Endothelial cell of umbilical vein (primary cell): ENCODE data around the gene EML6. TPM values are rescaled to one million over a fixed set of nuclear protein-coding genes. Genes with fewer than 3 reads are reported as not detected.

Experiments used
- BruUV-seq: library from RNA; stranded (reverse); fragments of 400-500 nt; replicated peaks from 2 replicates; lab custom pipeline; 2021; lab: Mats Ljungman, UMichigan
- CTCF ChIA-PET: fragments of 300-600, 350-600 bp; sonication (Branson Sonifier 250); formaldehyde crosslinking; loops from one replicate; lab custom pipeline; 2021; ENCODE audit warnings: antibody characterized with exemption, inconsistent platforms; lab: Charles Lee
- POLR2A ChIA-PET: fragments of 300-600, 350-600 bp; sonication (Branson Sonifier 250); formaldehyde crosslinking; loops from one replicate; lab custom pipeline; 2021; ENCODE audit warnings: antibody characterized with exemption, inconsistent platforms; lab: Charles Lee
- DNase-seq: peaks from one replicate; pipeline ENCODE4 v3.0.0-alpha.2; 2011; ENCODE audit warnings: low read depth, low spot score
- FAIRE-seq: peaks from 2 replicates; lab custom pipeline; 2011; peaks lifted over from hg19 to GRCh38; lab: Jason Lieb, UNC
- H2AFZ ChIP-seq: 2 replicates; pipeline ENCODE4 v1.6.0; 2012; ENCODE audit warnings: low read depth, low read length, control low read depth, inconsistent platforms
- H3K27ac ChIP-seq: 2 replicates; pipeline ENCODE4 v1.5.1; 2011; ENCODE audit warnings: low read depth, mild to moderate bottlenecking, control low read depth, low read length, moderate library complexity; ENCODE audit not compliant: insufficient read depth
- H3K27me3 ChIP-seq, 2 experiments: 2 replicates each; pipeline versions ENCODE4 v1.6.0 to v1.6.1; 2011; ENCODE audit warnings: low read length in 2 of 2, mixed read lengths in 1 of 2; ENCODE audit not compliant: control insufficient read depth in 2 of 2, insufficient read depth in 2 of 2
- H3K36me3 ChIP-seq, 2 experiments: 2 replicates in 1 of 2; 3 replicates in 1 of 2; pipeline ENCODE4 v1.5.1; 2011; ENCODE audit warnings: low read length in 2 of 2, mild to moderate bottlenecking in 1 of 2, moderate library complexity in 1 of 2; ENCODE audit not compliant: control insufficient read depth in 2 of 2, insufficient read depth in 2 of 2; ENCODE audit errors: extremely low read depth in 1 of 2
- H3K4me1 ChIP-seq: 3 replicates; pipeline ENCODE4 v1.5.1; 2011; ENCODE audit warnings: mild to moderate bottlenecking, low read length; ENCODE audit not compliant: control insufficient read depth, insufficient read depth; ENCODE audit errors: extremely low read depth
- H3K4me2 ChIP-seq: 2 replicates; pipeline ENCODE4 v1.6.1; 2011; ENCODE audit warnings: low read length, control low read depth, mixed read lengths; ENCODE audit not compliant: insufficient read depth
- H3K4me3 ChIP-seq, 3 experiments: fragments of 200-600 bp in 1 of 3; sonication (generic), shearing (Covaris generic) in 1 of 3; replicated peaks in 1 of 3; 2 replicates each; pipeline ENCODE4 v1.5.1; 2011 to 2016; ENCODE audit warnings: control low read depth in 3 of 3, low read length in 3 of 3, mild to moderate bottlenecking in 2 of 3, inconsistent platforms in 1 of 3, low read depth in 1 of 3, moderate library complexity in 1 of 3; ENCODE audit not compliant: insufficient read depth in 1 of 3
- H3K79me2 ChIP-seq: 2 replicates; pipeline ENCODE4 v1.6.0; 2012; ENCODE audit warnings: low read length, inconsistent platforms; ENCODE audit not compliant: control insufficient read depth, insufficient read depth
- H3K9ac ChIP-seq: replicated peaks from 2 replicates; pipeline ENCODE3; 2011; ENCODE audit warnings: low read length, control low read depth; ENCODE audit not compliant: insufficient read depth; ENCODE audit errors: extremely low read depth
- H3K9me1 ChIP-seq: replicated peaks from 3 replicates; pipeline ENCODE4 v1.6.0; 2011; ENCODE audit warnings: mild to moderate bottlenecking, low read length; ENCODE audit not compliant: control insufficient read depth, insufficient read depth; ENCODE audit errors: extremely low read depth
- H3K9me3 ChIP-seq: replicated peaks from 2 replicates; pipeline ENCODE4 v1.5.1; 2012; ENCODE audit warnings: low read length, inconsistent platforms; ENCODE audit not compliant: control insufficient read depth, insufficient read depth
- H4K20me1 ChIP-seq: replicated peaks from 2 replicates; pipeline ENCODE3; 2011; ENCODE audit warnings: mild to moderate bottlenecking, low read length; ENCODE audit not compliant: control insufficient read depth, insufficient read depth; ENCODE audit errors: extremely low read depth
- CTCF ChIP-seq, 2 donors: IDR thresholded peaks; 1 replicate in 1 of 2; 2 replicates in 1 of 2; pipeline ENCODE4 v1.5.1; 2011; ENCODE audit warnings: low read length in 2 of 2, mild to moderate bottlenecking in 2 of 2, moderate library complexity in 2 of 2, control low read depth in 1 of 2, inconsistent platforms in 1 of 2, low read depth in 1 of 2; ENCODE audit not compliant: insufficient read depth in 1 of 2; ENCODE audit errors: extremely low read depth in 1 of 2
- EZH2 ChIP-seq: IDR thresholded peaks from 2 replicates; pipeline ENCODE4 v1.6.1; 2012; ENCODE audit warnings: borderline replicate concordance, low read depth, mild to moderate bottlenecking, moderate library complexity, low read length, inconsistent platforms; ENCODE audit not compliant: severe bottlenecking
- FOS ChIP-seq: IDR thresholded peaks from 2 replicates; pipeline ENCODE4 v1.6.1; 2011; ENCODE audit warnings: mild to moderate bottlenecking, low read length, moderate library complexity, borderline replicate concordance; ENCODE audit not compliant: insufficient read depth
- MAX ChIP-seq: IDR thresholded peaks from 2 replicates; pipeline ENCODE4 v1.6.1; 2011; ENCODE audit not compliant: insufficient read depth, insufficient read length
- MYC ChIP-seq: IDR thresholded peaks from one replicate; pipeline ENCODE4 v1.6.1; 2011; ENCODE audit warnings: mild to moderate bottlenecking, low read depth, low read length
- POLR2AphosphoS5 ChIP-seq: IDR thresholded peaks from 2 replicates; pipeline ENCODE4 v1.6.1; 2012; ENCODE audit warnings: low read depth, mild to moderate bottlenecking, control low read depth, low read length, moderate library complexity; ENCODE audit not compliant: insufficient read depth
- dilution Hi-C: fragments of 300-500 bp; cut with MboI; formaldehyde crosslinking; loops from one replicate; pipeline ENCODE4 v1.15.0; 2019; ENCODE audit warnings: low sequenced_read_pairs; ENCODE audit not compliant: extremely low pct_ligation_motif_present
- intact Hi-C: fragments of 100-400 bp; cut with micrococcal nuclease; formaldehyde crosslinking; loops from one replicate; pipeline ENCODE4 v1.10.0; 2022
- polyA plus RNA-seq, 4 experiments: library from polyadenylated mRNA; depleted of rRNA in 3 of 4; stranded (reverse) in 3 of 4; unstranded in 1 of 4; fragments of >200 nt; gene quantifications; 2 replicates each; pipeline versions ENCODE4 v1.2.1 to v1.2.3, GENCODE V29; 2011 to 2012; ENCODE audit warnings: missing spikeins in 1 of 4
- total RNA-seq: library from RNA; stranded (reverse); gene quantifications from 2 replicates; pipeline ENCODE4 v1.2.3, GENCODE V29; 2021

The EML6 gene
- total and polyA plus RNA-seq, 2 donors (not counting 3 experiments of a cell fraction or from before 2014, with no cell fraction given): 0.79 to 2.1 TPM

- Histone ChIP-seq H3K36me3 (no peaks in the 10 kb centered on the region), H3K79me2 (no peaks in the 10 kb centered on the region), H3K4me3 (no peak overlapping the region), H3K27me3 (peaks cover 3 to 5% of the 10 kb centered on the region in 2 experiments), H2AFZ (no peak overlapping the region), H3K9me1 (no peaks in the 10 kb centered on the region), H3K4me2 (no peak overlapping the region), H3K9me3 (no peaks in the 10 kb centered on the region), H3K9ac (no peak overlapping the region), H4K20me1 (no peaks in the 10 kb centered on the region), H3K27ac (no peak overlapping the region), H3K4me1 (no peaks in the 10 kb centered on the region)
- TF ChIP-seq EZH2: no peak
- no TSS peak for BruUV-seq
- ChIA-PET POLR2A (no interaction called here), CTCF (interaction anchor here (1.0 kb wide), 2 partner anchors 9 to 35 kb away, joined by 3 read pairs; no protein-coding TSS in a partner anchor)
- FAIRE-seq (no peak), DNase-seq (no peak)
- dilution Hi-C loops: no loop called here
- intact Hi-C loops: no loop called here
Observed at GRCh38 chr2:54867457-54867856, 144.0 kb downstream of the EML6 start.

- dilution Hi-C loops: no loop called here
- Histone ChIP-seq H4K20me1 (no peaks in the 10 kb centered on the region), H3K9me1 (no peaks in the 10 kb centered on the region), H3K27ac (no peak overlapping the region), H3K79me2 (no peaks in the 10 kb centered on the region), H3K4me2 (no peak overlapping the region), H3K9ac (no peak overlapping the region), H3K27me3 (peaks cover 0 to 2% of the 10 kb centered on the region in 2 experiments), H3K36me3 (no peaks in the 10 kb centered on the region), H3K9me3 (no peaks in the 10 kb centered on the region), H2AFZ (no peak overlapping the region), H3K4me3 (no peak overlapping the region), H3K4me1 (no peaks in the 10 kb centered on the region)
- BruUV-seq: no TSS peak
- intact Hi-C loops: no loop called here
- ChIA-PET POLR2A (no interaction called here), CTCF (no interaction called here)
- TF ChIP-seq POLR2AphosphoS5: no peak
- no peak for TF ChIP-seq EZH2
- no peak for TF ChIP-seq CTCF (IDR thresholded peaks at IDR 0.05; ENCODE audit: extremely low read depth in 1 of 2, insufficient read depth in 1 of 2, low read depth in 1 of 2, low read length in 2 of 2)
- no peak for TF ChIP-seq MYC
- TF ChIP-seq MAX: no peak
- no peak for TF ChIP-seq FOS
- DNase-seq: no peak
- FAIRE-seq: no peak
Observed at GRCh38 chr2:54871457-54872107, 148.1 kb downstream of the EML6 start.
